Upper lobe of right lung (tissue), 1 donor: ENCODE data around the gene GYPC. TPM values are rescaled to one million over a fixed set of nuclear protein-coding genes. Genes with fewer than 3 reads are reported as not detected.

Experiments
- ATAC-seq: fragments of 200-7000 bp; cut with Tn5 transposase; one replicate; pipeline ENCODE4 v1.9.1; 2020; ENCODE audit warnings: mild to moderate bottlenecking, moderate library complexity
- DNase-seq: peaks from one replicate; pipeline ENCODE4 v3.0.0-alpha.2; 2020
- H3K27ac ChIP-seq: fragments of 200-600 bp; one replicate; pipeline ENCODE4 v1.8.0; 2022
- H3K27me3 ChIP-seq: fragments of 200-600 bp; one replicate; pipeline ENCODE4 v1.8.0; 2022; ENCODE audit warnings: mild to moderate bottlenecking
- H3K36me3 ChIP-seq: fragments of 200-600 bp; one replicate; pipeline ENCODE4 v1.8.0; 2022
- H3K4me1 ChIP-seq: fragments of 200-600 bp; one replicate; pipeline ENCODE4 v1.8.0; 2022
- H3K4me3 ChIP-seq: fragments of 200-600 bp; one replicate; pipeline ENCODE4 v1.8.0; 2022; ENCODE audit warnings: mild to moderate bottlenecking
- H3K9me3 ChIP-seq: fragments of 200-600 bp; one replicate; pipeline ENCODE4 v1.8.0; 2022
- CTCF ChIP-seq: fragments of 200-600 bp; IDR thresholded peaks from one replicate; pipeline ENCODE4 v1.8.0; 2022; ENCODE audit warnings: antibody characterized with exemption
- intact Hi-C: fragments of 100-400 bp; cut with DNase I; formaldehyde crosslinking; loops from one replicate; pipeline ENCODE4 v1.11.0; 2022
- long read RNA-seq: library from polyadenylated mRNA; unstranded; transcript quantifications from one replicate; pipeline ENCODE4 v2.0.0, GENCODE V29; 2021
- total RNA-seq: library from RNA; stranded (reverse); fragmentation: NEBNext Ultra II Directional; extraction: Animal tissue kit (Norgen Biotek cat#: 25700); gene quantifications from one replicate; pipeline ENCODE4 v1.2.1, GENCODE V29; 2021
- donor health status: DM: no; HTN: yes; CAD: no; lungs with severe emphysema.

Gene GYPC
- total RNA-seq: 76.7 TPM
- long read RNA-seq, transcript GYPC-201 (4 exons, 1,246 nt): major isoform, 67 of 77 reads
- long read RNA-seq, transcript GYPC-203 (3 exons, 932 nt): minor isoform, 8 of 77 reads
- long read RNA-seq, partial matches to known transcripts: 2 of 77 reads
- long read RNA-seq, other reads (novel, unspliced or antisense): 0 of 77 reads

- Histone ChIP-seq H3K27me3 (no peaks in the 10 kb centered on the region), H3K27ac (peak within 1 kb of the TSS; percentile 91), H3K9me3 (no peaks in the 10 kb centered on the region), H3K36me3 (no peaks in the 10 kb centered on the region), H3K4me1 (peaks cover 42% of the 10 kb centered on the region), H3K4me3 (peak within 1 kb of the TSS; percentile 72)
- peak; percentile 59 for ATAC-seq
- TF ChIP-seq CTCF: no peak
- intact Hi-C loops: no loop called here
- peak; percentile 80 for DNase-seq
Measured at GRCh38 chr2:126655500-126656430, at the start of gene GYPC. GYPC (plus strand) TSS chr2:126656158; CDS start chr2:126656264, 106 bp downstream.

- H3K27ac ChIP-seq: no peak overlapping the region
- intact Hi-C loops: no loop called here
- no peaks in the 10 kb centered on the region for H3K27me3 ChIP-seq
- ATAC-seq: no peak
- no peak overlapping the region for H3K4me3 ChIP-seq
- no peaks in the 10 kb centered on the region for H3K9me3 ChIP-seq
- no peaks in the 10 kb centered on the region for H3K4me1 ChIP-seq
- DNase-seq: no peak
- no peaks in the 10 kb centered on the region for H3K36me3 ChIP-seq
- no peak for TF ChIP-seq CTCF
Measured at GRCh38 chr2:126614524-126615227, 41.3 kb upstream of the GYPC start.

GRCh38 chr2:126616606-126617069, 39.3 kb upstream of the GYPC start:
- Histone ChIP-seq H3K27ac (no peak overlapping the region), H3K9me3 (no peaks in the 10 kb centered on the region), H3K4me3 (no peak overlapping the region), H3K36me3 (no peaks in the 10 kb centered on the region), H3K27me3 (no peaks in the 10 kb centered on the region), H3K4me1 (no peaks in the 10 kb centered on the region)
- no peak for ATAC-seq
- TF ChIP-seq CTCF: no peak
- intact Hi-C loops: no loop called here
- DNase-seq: no peak

- H3K4me1 ChIP-seq: no peaks in the 10 kb centered on the region
- H3K27ac ChIP-seq: no peak overlapping the region
- no peak for TF ChIP-seq CTCF
- no peak overlapping the region for H3K4me3 ChIP-seq
- no peaks in the 10 kb centered on the region for H3K27me3 ChIP-seq
- intact Hi-C loops: no loop called here
- DNase-seq (no peak), ATAC-seq (peak; percentile 43)
- H3K9me3 ChIP-seq: no peaks in the 10 kb centered on the region
- no peaks in the 10 kb centered on the region for H3K36me3 ChIP-seq
Measured at GRCh38 chr2:126620302-126620701, 35.7 kb upstream of the GYPC start.

- ATAC-seq (no peak), DNase-seq (no peak)
- H3K27me3 ChIP-seq: no peaks in the 10 kb centered on the region
- no peaks in the 10 kb centered on the region for H3K36me3 ChIP-seq
- H3K27ac ChIP-seq: no peak overlapping the region
- H3K4me1 ChIP-seq: no peaks in the 10 kb centered on the region
- H3K9me3 ChIP-seq: no peaks in the 10 kb centered on the region
- intact Hi-C loops: no loop called here
- TF ChIP-seq CTCF: no peak
- no peak overlapping the region for H3K4me3 ChIP-seq
Measured at GRCh38 chr2:126623000-126623399, 33.0 kb upstream of the GYPC start.
